K562 (cell line): ENCODE measurements around the gene IFT122. TPM values are rescaled to one million over a fixed set of nuclear protein-coding genes. Genes with fewer than 3 reads are reported as not detected.

Source experiments
- ATF7 ChIP-seq: fragments of 450-650 bp; IDR thresholded peaks from 2 replicates; pipeline ENCODE4 v1.7.1; 2014; ENCODE audit warnings: mild to moderate bottlenecking, moderate library complexity
- BRD4 ChIP-seq: fragments of 200-600 bp; sonication (generic); IDR thresholded peaks from 2 replicates; pipeline ENCODE4 v1.6.1; 2017; ENCODE audit warnings: inconsistent platforms
- CBX3 ChIP-seq, 2 experiments: IDR thresholded peaks; 1 replicate in 1 of 2; 2 replicates in 1 of 2; pipeline ENCODE4 v1.6.1; 2012; ENCODE audit warnings: inconsistent platforms in 2 of 2, low read length in 2 of 2, borderline replicate concordance in 1 of 2, control low read depth in 1 of 2
- CHAMP1 ChIP-seq: fragments of 450-650 bp; IDR thresholded peaks from 2 replicates; pipeline ENCODE4 v1.6.1; 2016; ENCODE audit warnings: mild to moderate bottlenecking
- FOXA3 ChIP-seq, 2 experiments: fragments of 450-650 bp in 1 of 2; sonication (generic) in 1 of 2; formaldehyde crosslinking; IDR thresholded peaks in 1 of 2; conservative IDR thresholded peaks in 1 of 2; 2 replicates each; pipeline versions ENCODE4 v1.4.0 to v1.8.0; 2020 to 2022; ENCODE audit warnings: mild to moderate bottlenecking in 2 of 2, missing genetic modification reagents in 1 of 2
- FOXJ2 ChIP-seq: fragments of 200-800 bp; sonication (Bioruptor generic); IDR thresholded peaks from 2 replicates; pipeline ENCODE4 v1.6.1; 2016; ENCODE audit warnings: missing genetic modification characterization, missing compliant biosample characterization
- HMBOX1 ChIP-seq: sonication (generic); IDR thresholded peaks from 2 replicates; pipeline ENCODE4 v1.6.1; 2016
- MTA3 ChIP-seq: fragments of 450-650 bp; formaldehyde crosslinking; IDR thresholded peaks from 2 replicates; pipeline ENCODE4 v1.6.1; 2017; ENCODE audit warnings: mild to moderate bottlenecking, borderline replicate concordance
- PML ChIP-seq: IDR thresholded peaks from 2 replicates; pipeline ENCODE4 v1.6.1; 2012; ENCODE audit warnings: low read length, inconsistent platforms
- POLR2G ChIP-seq: fragments of 200-400 bp; formaldehyde crosslinking; IDR thresholded peaks from 2 replicates; pipeline ENCODE4 v1.6.1; 2017; ENCODE audit warnings: low read depth, mild to moderate bottlenecking, antibody characterized with exemption, low read length, moderate library complexity
- RB1 ChIP-seq: fragments of 450-650 bp; IDR thresholded peaks from 2 replicates; pipeline ENCODE4 v1.6.1; 2017; ENCODE audit warnings: low read depth, mild to moderate bottlenecking
- SMARCA4 ChIP-seq: fragments of 450-650 bp; IDR thresholded peaks from 2 replicates; pipeline ENCODE4 v1.6.1; 2016
- SRSF3 ChIP-seq: fragments of 200-400 bp; formaldehyde crosslinking; IDR thresholded peaks from 2 replicates; pipeline ENCODE4 v1.6.1; 2016; ENCODE audit warnings: mild to moderate bottlenecking, low read length, moderate library complexity; ENCODE audit not compliant: insufficient read depth
- STAT6 ChIP-seq: sonication (generic); formaldehyde crosslinking; IDR thresholded peaks from 2 replicates; pipeline ENCODE4 v1.8.1; 2023; ENCODE audit warnings: mild to moderate bottlenecking, missing genetic modification reagents
- TFAP4 ChIP-seq: sonication (generic); formaldehyde crosslinking; IDR thresholded peaks from 2 replicates; pipeline ENCODE4 v1.8.0; 2022; ENCODE audit warnings: missing genetic modification reagents, mild to moderate bottlenecking, moderate library complexity, borderline replicate concordance
- ZHX1 ChIP-seq: fragments of 150-350 bp; conservative IDR thresholded peaks from 2 replicates; pipeline ENCODE4 v1.6.1; 2014; ENCODE audit warnings: low read length
- ZNF778 ChIP-seq: fragments of 450-650 bp; formaldehyde crosslinking; IDR thresholded peaks from 2 replicates; pipeline ENCODE4 v1.4.0; 2020; ENCODE audit warnings: mild to moderate bottlenecking, moderate library complexity
- polyA plus RNA-seq, 8 experiments: library from polyadenylated mRNA; depleted of rRNA in 4 of 8; stranded (reverse) in 5 of 8; unstranded in 3 of 8; fragments of >200 nt; fragmentation: Nextera tagmentation in 2 of 8; fragmentation: Illumina TruSeq in 1 of 8; extraction: Ambion mirVana in 2 of 8; extraction: Trizol in 1 of 8; gene quantifications; 2 replicates each; pipeline versions ENCODE4 v1.2.1 to v1.2.3, GENCODE V29; 2011 to 2014; ENCODE audit warnings: inconsistent platforms in 1 of 8, missing spikeins in 1 of 8
- total RNA-seq, 7 experiments: library from RNA; depleted of rRNA in 6 of 7; stranded (reverse); fragments of >200 nt in 6 of 7; fragmentation: Illumina TruSeq in 2 of 7; extraction: Trizol in 2 of 7; gene quantifications; 2 replicates each; pipeline versions ENCODE4 v1.2.1 to v1.2.3, GENCODE V29; 2011 to 2021; ENCODE audit warnings: low replicate concordance in 1 of 7

The IFT122 gene
- total and polyA plus RNA-seq, 9 of the 15 experiments (the other 6 are each of a cell fraction or from before 2014, with no cell fraction given) = 2.4 to 11.5 (median 7.7) TPM

GRCh38 chr3:129449279-129450115 is 9.5 kb downstream of the IFT122 start (continued):
- TF ChIP-seq STAT6 (no peak), RB1 (no peak), MTA3 (no peak), BRD4 (no peak), ZHX1 (no peak), HMBOX1 (no peak), TFAP4 (CRISPR knock-in tag) (no peak), SRSF3 (no peak), ATF7 (no peak), ZNF778 (CRISPR knock-in tag) (no peak), FOXA3 (CRISPR knock-in tag; conservative IDR thresholded peaks at IDR 0.05 in 1 of 2, IDR thresholded peaks at IDR 0.05 in 1 of 2) (no peak), SMARCA4 (peak; percentile 43; the same call in 1 of the 2 replicates), FOXJ2 (no peak), CBX3 (IDR thresholded peaks at IDR 0.05; ENCODE audit: borderline replicate concordance in 1 of 2, low read length in 2 of 2) (no peak), POLR2G (no peak), PML (no peak), CHAMP1 (no peak)
